PC-3 (cell line): ENCODE data around the gene CFL1. TPM values are rescaled to one million over a fixed set of nuclear protein-coding genes. Genes with fewer than 3 reads are reported as not detected.

ENCODE experiments used
- ATAC-seq: fragments of 200-7000 bp; cut with Tn5 transposase; 2 replicates; pipeline ENCODE4 v1.9.1; 2020; ENCODE audit warnings: mild to moderate bottlenecking, moderate library complexity
- BruUV-seq: library from RNA; stranded (reverse); fragments of 400-500 nt; replicated peaks from 2 replicates; lab custom pipeline; 2021; lab: Mats Ljungman, UMichigan
- CTCF ChIA-PET: fragments of 300-600 bp; sonication (Branson Sonifier 250); formaldehyde crosslinking; loops from one replicate; lab custom pipeline; 2022; ENCODE audit warnings: antibody characterized with exemption; lab: Charles Lee
- POLR2A ChIA-PET: fragments of 300-600 bp; sonication (Branson Sonifier 250); formaldehyde crosslinking; loops from one replicate; lab custom pipeline; 2022; ENCODE audit warnings: antibody characterized with exemption; ENCODE audit not compliant: unreplicated experiment; lab: Charles Lee
- DNase-seq: peaks from one replicate; pipeline ENCODE4 v3.0.0-alpha.2; 2015
- H2AFZ ChIP-seq: fragments of 300-600 bp; sonication (generic); 2 replicates; pipeline ENCODE4 v1.6.0; 2016; ENCODE audit warnings: antibody characterized with exemption, low read length
- H3F3A ChIP-seq: fragments of 300-600 bp; sonication (generic); one replicate; pipeline ENCODE4 v1.6.0; 2017; ENCODE audit warnings: antibody characterized with exemption, low read length, control low read depth, mild to moderate bottlenecking; ENCODE audit not compliant: unreplicated experiment
- H3K27ac ChIP-seq: fragments of 300-600 bp; sonication (generic); 2 replicates; pipeline ENCODE4 v1.5.1; 2016; ENCODE audit warnings: mild to moderate bottlenecking, low read length
- H3K27me3 ChIP-seq: fragments of 300-600 bp; sonication (generic); 2 replicates; pipeline ENCODE4 v1.6.1; 2016; ENCODE audit warnings: low read length, mixed read lengths
- H3K36me3 ChIP-seq: fragments of 300-600 bp; sonication (generic); 2 replicates; pipeline ENCODE4 v1.6.1; 2016; ENCODE audit warnings: low read depth, mixed run types, low read length, mixed read lengths
- H3K4me1 ChIP-seq: fragments of 300-600 bp; sonication (generic); 2 replicates; pipeline ENCODE4 v1.5.1; 2016; ENCODE audit warnings: low read length; ENCODE audit not compliant: insufficient read depth
- H3K4me2 ChIP-seq: fragments of 300-600 bp; sonication (generic); 2 replicates; pipeline ENCODE4 v1.6.0; 2016; ENCODE audit warnings: low read length
- H3K4me3 ChIP-seq: fragments of 300-600 bp; sonication (generic); 2 replicates; pipeline ENCODE4 v1.5.1; 2016; ENCODE audit warnings: mild to moderate bottlenecking, low read length, mixed read lengths
- H3K79me2 ChIP-seq: fragments of 300-600 bp; sonication (generic); 2 replicates; pipeline ENCODE4 v1.6.1; 2017; ENCODE audit warnings: low read length, mixed read lengths
- H3K9ac ChIP-seq: fragments of 300-600 bp; sonication (generic); 2 replicates; pipeline ENCODE4 v1.6.0; 2016; ENCODE audit warnings: mild to moderate bottlenecking, low read length
- H3K9me2 ChIP-seq: fragments of 300-600 bp; sonication (generic); replicated peaks from 2 replicates; pipeline ENCODE4 v1.6.1; 2016; ENCODE audit warnings: mixed run types, low read length, mixed read lengths
- H3K9me3 ChIP-seq: fragments of 300-600 bp; sonication (generic); 2 replicates; pipeline ENCODE4 v1.6.1; 2016; ENCODE audit warnings: low read length, mixed read lengths
- H4K20me1 ChIP-seq: fragments of 300-600 bp; sonication (generic); 2 replicates; pipeline ENCODE4 v1.6.1; 2016; ENCODE audit warnings: low read length, mixed read lengths
- EZH2 ChIP-seq: fragments of 300-600 bp; sonication (generic); IDR thresholded peaks from one replicate; pipeline ENCODE4 v1.6.1; 2017; ENCODE audit warnings: antibody characterized with exemption, mild to moderate bottlenecking, low read length; ENCODE audit not compliant: unreplicated experiment
- EZH2phosphoT487 ChIP-seq: fragments of 300-600 bp; sonication (generic); IDR thresholded peaks from 2 replicates; pipeline ENCODE4 v1.6.1; 2018; ENCODE audit warnings: mild to moderate bottlenecking, antibody characterized with exemption, low read length, borderline replicate concordance
- intact Hi-C: fragments of 100-400 bp; cut with micrococcal nuclease; formaldehyde crosslinking; loops from 2 replicates; pipeline ENCODE4 v1.9.0; 2023
- total RNA-seq: library from RNA; depleted of rRNA; stranded (reverse); fragments of >200 nt; gene quantifications from 2 replicates; pipeline ENCODE4 v1.2.3, GENCODE V29; 2014
- TF ChIP-seq, protein P1 (sequence below): fragments of 300-600 bp; sonication (generic); conservative IDR thresholded peaks from 2 replicates; pipeline ENCODE4 v1.5.1; 2017; ENCODE audit warnings: antibody characterized with exemption, low read depth, mild to moderate bottlenecking, low read length

Gene CFL1
- total RNA-seq, 1 experiment from 2014 or later: 2,710 TPM

DNA sequence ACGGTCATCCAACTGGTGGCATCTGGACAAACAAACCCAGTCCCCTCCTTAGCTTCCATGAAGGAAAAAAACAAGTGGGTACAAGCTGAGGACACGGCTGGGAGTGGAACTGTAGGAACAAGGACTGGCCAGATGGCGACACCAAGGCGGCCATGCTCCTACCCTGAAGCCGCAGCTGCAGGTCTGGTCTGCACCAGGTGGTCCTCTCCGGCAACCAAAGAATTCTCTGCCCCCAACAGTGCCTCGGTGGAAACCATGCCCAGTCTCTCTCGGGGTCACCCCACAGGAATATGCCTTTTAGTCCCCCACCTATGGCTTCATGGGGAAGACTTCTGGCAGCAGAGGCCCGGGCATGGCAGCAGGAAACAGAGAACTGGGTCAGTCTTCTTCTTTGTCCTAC, 48.5 kb downstream of the CFL1 start:
- POLR2A ChIA-PET: no interaction called here
- DNase-seq: no peak
- H2AFZ ChIP-seq: no peak overlapping the region

DNA sequence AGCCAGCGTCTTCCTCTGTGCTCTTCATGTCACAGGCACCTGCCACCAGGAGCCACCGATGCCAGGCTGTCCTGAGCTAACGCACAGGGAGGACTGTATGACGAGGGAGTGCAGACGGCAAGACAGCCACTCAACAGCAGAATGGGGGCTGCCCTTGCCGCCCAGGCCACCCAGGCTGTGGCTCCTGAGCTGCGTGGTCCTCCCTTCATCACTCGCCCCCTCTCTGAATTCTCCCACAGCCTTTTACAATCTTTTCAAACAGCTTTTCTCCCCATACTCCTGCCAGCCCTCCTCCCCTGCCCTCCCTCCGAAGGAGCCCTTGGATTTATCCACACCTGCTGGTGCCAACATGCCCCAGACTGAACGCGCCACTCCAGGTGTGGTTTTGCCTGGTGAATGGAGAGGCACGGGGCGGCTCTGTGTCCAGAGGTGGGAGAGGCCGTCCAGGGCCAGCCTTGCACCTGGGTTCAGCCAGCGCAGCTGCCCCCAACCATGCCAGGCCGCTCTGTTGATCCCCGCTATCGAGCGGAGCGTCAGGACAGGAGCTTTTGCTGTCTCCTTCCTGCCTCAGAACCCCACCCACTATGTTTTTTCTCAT, 49.1 kb downstream of the CFL1 start:
- H3K9me3 ChIP-seq: no peaks in the 10 kb centered on the region
- CTCF ChIA-PET: no interaction called here

More for the DNA sequence above, 48.5 kb downstream of the CFL1 start:
- intact Hi-C loops: no loop called here
- CTCF ChIA-PET: no interaction called here
- TF ChIP-seq EZH2phosphoT487 (no peak), EZH2 (no peak)
- TF ChIP-seq, protein P1, sequence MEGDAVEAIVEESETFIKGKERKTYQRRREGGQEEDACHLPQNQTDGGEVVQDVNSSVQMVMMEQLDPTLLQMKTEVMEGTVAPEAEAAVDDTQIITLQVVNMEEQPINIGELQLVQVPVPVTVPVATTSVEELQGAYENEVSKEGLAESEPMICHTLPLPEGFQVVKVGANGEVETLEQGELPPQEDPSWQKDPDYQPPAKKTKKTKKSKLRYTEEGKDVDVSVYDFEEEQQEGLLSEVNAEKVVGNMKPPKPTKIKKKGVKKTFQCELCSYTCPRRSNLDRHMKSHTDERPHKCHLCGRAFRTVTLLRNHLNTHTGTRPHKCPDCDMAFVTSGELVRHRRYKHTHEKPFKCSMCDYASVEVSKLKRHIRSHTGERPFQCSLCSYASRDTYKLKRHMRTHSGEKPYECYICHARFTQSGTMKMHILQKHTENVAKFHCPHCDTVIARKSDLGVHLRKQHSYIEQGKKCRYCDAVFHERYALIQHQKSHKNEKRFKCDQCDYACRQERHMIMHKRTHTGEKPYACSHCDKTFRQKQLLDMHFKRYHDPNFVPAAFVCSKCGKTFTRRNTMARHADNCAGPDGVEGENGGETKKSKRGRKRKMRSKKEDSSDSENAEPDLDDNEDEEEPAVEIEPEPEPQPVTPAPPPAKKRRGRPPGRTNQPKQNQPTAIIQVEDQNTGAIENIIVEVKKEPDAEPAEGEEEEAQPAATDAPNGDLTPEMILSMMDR: no peak
- no TSS peak for BruUV-seq
- no peaks in the 10 kb centered on the region for H3F3A ChIP-seq
- no peaks in the 10 kb centered on the region for H3K27me3 ChIP-seq
- H3K36me3 ChIP-seq: no peaks in the 10 kb centered on the region
- H3K9ac ChIP-seq: no peak overlapping the region
- no peaks in the 10 kb centered on the region for H3K9me3 ChIP-seq
- no peaks in the 10 kb centered on the region for H3K9me2 ChIP-seq
- no peak overlapping the region for H3K27ac ChIP-seq
- H4K20me1 ChIP-seq: no peaks in the 10 kb centered on the region
- H3K79me2 ChIP-seq: no peaks in the 10 kb centered on the region
- no peaks in the 10 kb centered on the region for H3K4me1 ChIP-seq
- no peak for ATAC-seq
- H3K4me3 ChIP-seq: no peak overlapping the region
- H3K4me2 ChIP-seq: no peak overlapping the region

DNA sequence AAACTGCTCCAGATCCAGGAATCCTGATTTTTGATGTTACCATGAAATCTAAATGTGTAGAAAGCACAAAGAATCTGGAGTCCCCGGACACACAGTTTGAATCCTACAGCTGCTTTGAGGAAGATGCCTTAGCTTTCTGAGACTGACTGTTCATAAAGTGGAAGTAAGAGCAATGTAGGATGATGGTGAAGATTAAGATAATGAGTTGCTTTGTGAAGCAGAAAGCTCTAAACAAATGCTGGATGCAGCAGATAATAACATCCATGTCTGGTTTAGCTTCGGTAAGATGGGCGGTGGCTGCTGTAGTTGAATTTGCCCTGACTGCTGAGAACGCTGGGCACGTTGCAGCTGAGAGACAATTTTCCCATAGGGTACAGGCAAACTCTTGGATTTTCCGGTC, 51.0 kb downstream of the CFL1 start:
- DNase-seq (no peak), ATAC-seq (no peak)
- Histone ChIP-seq H3K4me3 (no peak overlapping the region), H2AFZ (no peak overlapping the region), H3K9me3 (no peaks in the 10 kb centered on the region), H3K36me3 (no peaks in the 10 kb centered on the region), H3K9ac (no peak overlapping the region), H4K20me1 (no peaks in the 10 kb centered on the region), H3K4me1 (no peaks in the 10 kb centered on the region), H3K27me3 (no peaks in the 10 kb centered on the region), H3K4me2 (no peak overlapping the region), H3K9me2 (no peaks in the 10 kb centered on the region), H3K27ac (no peak overlapping the region), H3F3A (no peaks in the 10 kb centered on the region), H3K79me2 (no peaks in the 10 kb centered on the region)
- CTCF ChIA-PET: no interaction called here
- BruUV-seq: no TSS peak
- intact Hi-C loops: no loop called here
- POLR2A ChIA-PET: no interaction called here
- TF ChIP-seq EZH2 (no peak), EZH2phosphoT487 (no peak)
- TF ChIP-seq, protein P1: no peak

More for the DNA sequence above, 49.1 kb downstream of the CFL1 start:
- Histone ChIP-seq H3K79me2 (no peaks in the 10 kb centered on the region), H3K27ac (no peak overlapping the region), H3K9me2 (no peaks in the 10 kb centered on the region), H3K4me1 (no peaks in the 10 kb centered on the region), H3K4me2 (no peak overlapping the region), H3K27me3 (no peaks in the 10 kb centered on the region), H3K36me3 (no peaks in the 10 kb centered on the region), H4K20me1 (no peaks in the 10 kb centered on the region), H2AFZ (no peak overlapping the region), H3K4me3 (no peak overlapping the region), H3K9ac (no peak overlapping the region), H3F3A (no peaks in the 10 kb centered on the region)
- no peak for DNase-seq
- TF ChIP-seq EZH2phosphoT487 (no peak), EZH2 (no peak)
- TF ChIP-seq, protein P1: no peak
- POLR2A ChIA-PET: no interaction called here
- intact Hi-C loops: no loop called here
- no TSS peak for BruUV-seq
- ATAC-seq: no peak
